ENCODE measurements around the gene IDS.

IDS gene

GRCh38 chrX:149461746-149462145 is 43.4 kb downstream of the IDS start:
- DNase-seq = no peak

- no peak for DNase-seq
Measured at GRCh38 chrX:149458586-149458985, 46.5 kb downstream of the IDS start.

DNA sequence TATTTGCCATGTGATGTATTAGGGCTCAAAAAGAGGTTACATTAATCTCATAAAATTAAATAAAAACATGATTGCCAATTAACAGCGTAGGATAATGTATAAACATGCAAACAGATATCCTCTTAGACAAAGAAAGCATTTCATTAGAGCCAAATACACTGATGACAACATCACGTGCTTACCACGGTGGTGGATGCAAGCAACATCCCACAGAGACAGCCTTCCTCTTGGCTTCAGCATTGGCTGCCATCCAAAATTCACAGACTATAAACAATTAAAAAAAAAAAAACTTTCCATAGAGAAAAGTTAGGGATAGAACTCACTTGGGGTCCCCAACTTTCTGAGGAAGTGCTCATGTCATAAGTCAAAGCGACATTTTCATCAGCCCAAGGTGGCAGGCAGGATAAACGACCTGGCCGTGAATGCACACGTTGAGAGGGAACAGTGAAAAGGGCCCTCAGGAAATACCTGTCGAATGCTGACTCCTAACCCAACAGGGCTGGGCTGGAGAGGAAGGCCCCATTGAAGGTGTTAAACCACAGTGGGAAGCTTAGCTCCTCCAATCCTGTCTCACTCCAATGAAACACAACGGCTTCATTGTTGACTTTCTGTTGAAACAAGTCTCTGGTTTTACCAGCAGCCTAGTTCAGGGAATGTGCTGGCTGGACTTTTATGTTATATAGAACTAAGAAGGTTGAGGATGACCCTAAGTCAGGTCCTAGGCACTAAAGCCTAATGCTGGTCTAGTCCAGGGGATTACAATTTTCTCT is 48.4 kb downstream of the IDS start:
- no peak for DNase-seq

DNA sequence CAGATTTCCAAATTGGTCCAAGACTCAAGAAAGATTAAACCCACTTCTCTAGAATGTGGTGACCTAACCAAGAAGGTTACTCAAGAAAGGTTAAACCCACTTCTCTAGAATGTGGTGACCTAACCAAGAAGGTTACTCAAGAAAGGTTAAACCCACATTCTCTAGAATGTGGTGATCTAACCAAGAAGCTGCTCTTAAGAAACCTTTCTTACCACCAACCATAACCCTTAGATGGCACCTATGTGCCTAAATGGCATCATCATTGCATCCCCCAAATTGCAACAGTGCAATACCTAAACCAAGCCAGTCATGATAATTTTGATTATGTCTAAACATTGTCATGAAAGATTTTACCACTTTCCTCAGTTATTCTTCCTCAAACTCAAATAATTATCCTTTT is 49.2 kb downstream of the IDS start:
- no peak for DNase-seq

DNA sequence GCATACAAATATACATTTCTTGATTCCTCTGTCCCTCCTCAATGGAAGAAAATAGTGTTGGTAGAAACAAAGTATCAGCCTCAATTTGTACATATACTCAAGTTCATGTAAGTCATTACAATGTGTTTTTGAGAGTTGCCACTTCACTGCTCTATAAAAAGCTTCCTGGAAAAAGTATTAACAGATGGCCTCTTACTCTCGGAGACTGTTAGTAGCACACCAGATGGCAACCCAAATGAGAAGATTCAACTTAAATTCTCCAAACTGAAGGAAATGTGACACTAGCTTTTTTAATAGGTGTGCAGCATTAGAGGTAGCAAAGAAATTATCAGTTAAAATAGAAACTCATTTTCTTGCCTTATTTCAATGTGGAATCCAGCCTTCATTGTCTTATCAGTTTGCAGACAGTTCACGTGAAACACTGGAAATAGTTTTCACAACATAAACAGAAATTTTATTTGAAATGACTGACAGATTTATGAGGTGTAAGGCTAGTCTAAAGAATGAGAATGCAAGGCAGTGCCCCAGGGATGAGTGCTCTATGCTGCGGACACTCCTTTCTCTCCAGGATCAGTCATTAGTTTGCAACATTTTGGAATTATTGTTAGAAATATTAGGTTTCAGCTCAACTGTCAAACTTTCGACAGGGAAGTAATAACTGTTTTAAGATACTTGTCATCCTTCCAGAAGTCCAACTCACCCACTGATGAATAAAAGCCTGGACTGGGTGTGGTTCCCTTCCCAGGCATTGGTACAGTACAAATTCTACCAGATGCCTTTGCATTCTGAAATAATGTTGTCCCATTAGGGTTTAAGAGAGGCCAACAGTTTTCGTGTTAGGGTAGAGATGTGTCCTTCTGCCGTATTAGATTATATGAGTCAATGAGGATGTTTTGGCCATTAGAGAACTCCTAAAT is 50.9 kb downstream of the IDS start:
- peak in 2 of 58 donors; percentile 7 to 9 for DNase-seq

GRCh38 chrX:149453030-149453429 is 52.1 kb downstream of the IDS start:
- DNase-seq = peak in 1 of 58 donors; percentile 27

- no peak for DNase-seq
Measured at GRCh38 chrX:149433451-149433850, 71.7 kb downstream of the IDS start.

DNA sequence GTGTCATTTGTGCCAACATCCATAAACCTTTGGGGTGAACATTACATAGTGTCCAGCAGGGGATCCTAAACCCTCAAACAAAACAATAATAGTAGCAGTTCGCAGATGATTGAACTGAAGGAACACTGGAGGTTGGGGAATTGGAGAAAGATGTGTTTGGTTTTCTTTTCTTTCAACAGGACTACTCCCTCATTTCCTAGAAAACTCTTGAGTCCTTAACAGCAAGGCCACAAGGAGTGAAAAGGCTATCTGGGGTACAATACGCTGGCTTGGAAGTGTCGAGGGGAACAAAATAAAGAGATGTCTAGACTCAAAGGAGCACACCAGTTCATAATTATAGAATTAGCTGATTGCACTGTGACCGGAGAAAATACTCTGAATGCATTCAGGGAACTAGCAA is 72.1 kb downstream of the IDS start:
- DNase-seq = no peak
